GM19023 (cell line): ENCODE data around the gene BTBD9.
"Not testable (repeated sequence)": the region's sequence is repeated elsewhere in the genome, so short reads cannot be mapped to it uniquely, and the experiment has no call there.

Experiments used
- ATAC-seq: cut with Tn5 transposase; IDR thresholded peaks from one replicate; pipeline ENCODE4 v1.9.1; 2021; ENCODE audit warnings: mild to moderate bottlenecking, moderate library complexity; ENCODE audit not compliant: unreplicated experiment

Gene BTBD9

DNA sequence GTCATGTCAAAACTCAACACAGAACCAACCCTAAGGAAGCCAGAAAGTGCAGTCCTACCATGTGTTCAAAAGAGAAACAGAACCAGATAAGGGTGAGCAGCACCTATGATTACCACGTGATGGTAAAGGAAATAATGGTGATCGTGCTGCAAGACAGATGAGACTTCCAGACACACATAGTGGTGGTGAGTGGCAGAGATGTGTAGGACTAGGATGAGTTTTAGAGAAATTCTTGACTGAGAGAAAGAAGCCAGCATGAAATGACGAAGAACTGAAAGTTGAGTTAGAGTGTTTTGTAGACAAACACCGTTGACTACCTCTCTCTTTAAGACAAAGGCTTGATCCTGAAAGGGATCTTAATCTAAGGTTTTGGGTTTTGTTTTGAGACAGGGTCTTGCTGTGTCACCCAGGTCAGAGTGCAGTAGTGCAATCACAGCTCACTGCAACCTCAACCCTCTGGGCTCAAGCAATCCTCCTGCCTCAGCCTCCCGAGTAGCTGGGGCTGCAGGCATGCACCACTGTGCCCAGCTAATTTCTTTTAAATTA is 10.6 kb upstream of the BTBD9 start:
- ATAC-seq, result no peak

DNA sequence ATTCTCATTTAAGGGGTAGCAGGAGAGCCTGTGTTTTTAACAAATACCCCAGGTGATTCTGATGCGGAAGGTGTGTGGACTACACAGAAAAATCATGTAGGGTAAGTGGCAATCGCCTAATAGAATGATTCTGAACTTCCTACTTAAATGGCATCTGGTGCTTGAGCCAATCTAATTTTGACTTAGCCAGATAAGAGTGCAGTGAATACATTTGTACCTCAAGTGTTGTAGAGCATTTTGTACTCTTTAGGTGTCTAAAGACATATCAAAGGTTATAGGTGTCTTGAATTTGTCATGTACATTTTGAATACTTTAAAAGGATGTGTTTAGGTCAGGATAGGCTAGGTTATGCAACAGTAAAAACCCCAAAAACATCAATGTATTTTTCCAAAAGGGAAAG is 10.0 kb upstream of the BTBD9 start:
- ATAC-seq, result no peak

DNA sequence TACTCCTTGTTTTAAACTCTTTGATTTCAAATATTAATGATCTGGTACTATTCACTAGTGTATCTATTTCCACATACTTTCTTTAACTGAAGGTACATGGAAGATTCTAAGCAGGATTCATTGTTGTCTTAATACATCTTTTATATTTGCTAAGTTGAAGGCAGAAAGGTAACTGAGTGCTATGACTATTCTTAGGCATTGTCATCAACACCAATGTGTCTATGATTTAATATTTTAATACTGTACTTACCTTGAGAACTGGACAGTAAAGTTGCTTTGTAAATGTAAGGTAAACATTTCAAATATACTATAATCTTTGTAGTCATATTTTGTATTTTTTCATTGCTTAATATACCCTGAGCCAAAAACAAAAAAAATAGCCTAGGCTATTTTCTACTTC is 8.9 kb upstream of the BTBD9 start:
- ATAC-seq, result no peak

DNA sequence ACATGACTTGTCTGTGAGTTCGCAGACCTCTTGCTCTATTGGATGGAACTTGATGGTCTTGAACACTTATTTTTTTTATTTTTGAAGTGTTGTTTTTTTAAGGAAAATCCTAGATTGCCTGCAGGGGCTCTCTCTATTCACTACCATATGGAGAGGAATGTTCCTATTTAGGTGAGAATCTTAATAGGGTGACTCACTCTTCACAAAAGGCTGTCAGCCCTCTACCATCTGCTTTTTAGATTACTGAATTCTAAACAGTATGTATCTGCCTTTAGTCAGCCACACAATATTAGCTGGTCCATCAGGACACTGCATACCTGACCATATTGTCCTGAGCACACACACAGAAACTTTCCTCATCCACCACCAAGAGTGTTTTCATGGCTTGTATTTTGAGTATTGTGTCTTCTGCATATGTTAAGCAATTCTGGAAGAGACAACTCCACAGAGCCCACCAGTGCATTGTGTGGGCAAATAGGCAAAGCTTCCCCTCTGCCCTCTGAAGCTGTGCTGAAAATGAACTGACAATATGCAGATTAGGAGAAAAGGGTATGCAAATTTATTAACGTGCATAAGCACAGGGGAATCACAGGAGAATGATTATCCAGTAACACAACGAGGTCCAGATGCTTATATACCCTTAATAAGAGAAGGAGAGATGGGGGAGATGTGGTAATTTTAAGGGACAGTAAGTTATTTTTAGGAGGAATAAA is 6.6 kb upstream of the BTBD9 start:
- no peak for ATAC-seq

DNA sequence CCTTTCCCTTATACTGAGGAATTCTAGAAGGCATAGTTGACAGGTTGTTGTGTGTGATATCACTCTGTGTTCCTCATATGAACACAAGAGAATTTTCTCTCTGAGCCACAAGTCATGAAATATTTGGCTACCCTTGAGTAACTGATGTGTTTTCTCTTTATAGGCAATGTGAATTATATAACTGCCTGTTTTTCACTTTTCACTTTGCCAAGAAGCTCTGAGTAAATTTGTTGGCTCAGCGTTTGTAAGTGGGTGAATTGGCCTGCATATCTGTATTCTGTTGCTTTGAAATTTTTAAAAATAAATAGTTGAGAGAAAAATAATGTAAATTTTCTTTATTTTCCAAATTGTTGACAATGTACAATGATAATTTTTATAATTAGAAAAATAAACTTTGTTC is 5.2 kb upstream of the BTBD9 start:
- ATAC-seq, result no peak

DNA sequence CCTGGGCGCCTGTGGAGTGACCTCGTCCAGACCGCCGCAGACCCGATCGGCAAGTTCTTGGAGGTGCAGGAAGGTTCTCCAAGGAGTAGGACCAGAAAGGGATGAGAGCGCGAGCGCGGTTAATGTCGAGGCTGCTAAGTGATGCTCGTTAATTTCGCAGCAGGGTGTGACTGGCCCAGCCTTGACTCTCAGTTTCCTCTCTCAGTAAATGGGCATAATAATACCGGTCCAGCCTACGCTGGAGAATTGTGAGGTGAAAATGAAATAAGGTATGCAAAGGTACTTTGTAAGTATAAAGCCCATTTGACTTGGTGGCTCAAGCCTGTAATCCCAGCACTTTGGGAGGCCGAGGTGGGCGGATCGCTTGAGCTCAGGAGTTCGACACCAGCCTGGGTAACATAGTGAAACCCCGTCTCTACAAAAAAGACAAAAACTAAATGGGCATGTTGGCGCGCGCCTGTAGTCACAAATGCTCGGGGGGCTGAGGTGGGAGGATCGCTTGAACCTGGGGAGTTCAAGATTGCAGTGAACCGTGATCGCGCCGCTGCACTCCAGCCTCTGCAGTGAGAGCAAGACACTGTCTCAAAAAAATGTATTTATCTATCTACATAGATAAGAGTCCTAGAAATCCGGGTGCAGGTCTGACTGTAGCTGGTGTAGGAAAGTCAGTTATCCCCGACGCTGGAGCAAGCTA is 634 bp upstream of the BTBD9 start:
- no peak for ATAC-seq

DNA sequence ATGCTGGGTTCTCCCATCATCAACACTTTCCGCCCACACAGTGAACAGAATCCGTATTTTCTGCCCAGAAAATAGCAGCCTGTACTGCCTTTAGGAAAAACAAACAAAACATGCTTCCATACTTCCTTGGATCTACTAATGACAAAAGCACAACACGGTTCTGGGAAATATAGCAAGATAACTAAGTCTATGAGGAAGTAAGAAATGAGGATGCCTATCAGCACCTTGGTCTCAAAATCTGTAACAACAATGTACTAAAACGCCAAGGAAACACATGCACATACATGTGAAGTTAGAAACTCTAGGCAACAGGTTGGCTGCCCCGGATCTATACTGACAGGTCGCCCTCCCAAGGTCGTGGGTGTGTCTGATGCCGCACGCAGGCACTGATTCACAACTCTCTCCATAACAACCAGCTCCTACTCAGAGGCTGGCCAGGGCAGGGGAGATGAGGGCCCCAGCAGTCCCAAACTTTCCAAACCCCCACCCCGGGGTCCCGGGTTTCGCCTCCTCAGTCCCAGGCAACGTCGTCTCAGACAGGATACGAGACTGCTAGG is 710 bp downstream of the BTBD9 start:
- peak; percentile 30 for ATAC-seq

DNA sequence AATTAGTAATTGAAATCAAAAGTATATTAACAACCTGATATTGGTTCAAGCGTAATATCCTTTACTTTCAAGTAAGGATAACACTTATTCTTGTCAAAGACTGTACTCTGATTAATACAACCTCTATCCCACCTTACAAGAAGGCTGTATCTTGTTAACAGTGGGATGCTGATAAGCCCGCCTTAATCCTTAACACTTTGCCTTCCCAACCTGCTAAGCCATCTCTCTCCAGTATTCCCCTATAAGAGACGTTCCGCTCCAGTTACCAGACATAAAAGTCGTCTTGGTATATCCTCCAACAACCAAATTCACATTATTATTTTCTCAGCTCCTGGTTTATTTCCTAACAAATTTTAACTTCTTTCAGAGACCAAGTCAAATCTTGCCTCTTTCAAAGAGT is 2.0 kb downstream of the BTBD9 start:
- ATAC-seq, result no peak

DNA sequence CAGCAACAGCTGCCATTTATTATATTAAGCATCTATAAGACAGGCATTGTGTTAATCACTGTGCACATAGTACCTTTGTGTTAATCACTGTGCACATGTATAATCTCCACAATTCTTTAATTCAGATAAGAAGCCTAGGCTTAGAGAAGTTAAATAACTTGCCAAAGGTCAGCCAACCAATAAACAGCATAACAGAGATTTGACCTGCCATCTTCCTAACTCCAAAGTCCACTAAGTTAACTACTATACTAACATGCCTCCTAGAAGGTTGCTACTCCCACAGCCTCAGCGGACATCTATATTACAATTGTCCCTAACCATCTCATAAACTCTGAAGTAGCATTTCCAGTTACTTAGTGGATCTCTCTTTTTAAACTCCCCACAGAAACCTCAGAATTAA is 3.7 kb downstream of the BTBD9 start:
- ATAC-seq, result no peak

DNA sequence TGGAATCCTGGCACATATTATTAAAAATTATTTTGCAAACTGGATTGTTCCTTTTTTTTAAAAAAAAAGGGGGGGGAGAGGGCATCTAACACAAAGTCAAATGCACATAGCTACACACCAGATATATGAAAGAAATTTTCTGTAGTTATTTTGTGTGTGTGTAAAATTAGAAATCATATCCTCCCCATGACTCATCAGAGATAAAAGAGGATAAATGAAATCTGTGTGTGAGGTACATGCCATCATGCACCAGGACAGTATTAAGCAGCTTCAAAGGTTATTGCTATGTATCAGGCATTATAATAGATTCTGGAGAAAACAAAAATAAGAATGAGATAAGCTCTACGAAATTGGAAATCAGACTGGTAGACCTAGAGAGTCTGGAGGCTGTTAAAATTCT is 5.2 kb downstream of the BTBD9 start:
- ATAC-seq, result no peak

DNA sequence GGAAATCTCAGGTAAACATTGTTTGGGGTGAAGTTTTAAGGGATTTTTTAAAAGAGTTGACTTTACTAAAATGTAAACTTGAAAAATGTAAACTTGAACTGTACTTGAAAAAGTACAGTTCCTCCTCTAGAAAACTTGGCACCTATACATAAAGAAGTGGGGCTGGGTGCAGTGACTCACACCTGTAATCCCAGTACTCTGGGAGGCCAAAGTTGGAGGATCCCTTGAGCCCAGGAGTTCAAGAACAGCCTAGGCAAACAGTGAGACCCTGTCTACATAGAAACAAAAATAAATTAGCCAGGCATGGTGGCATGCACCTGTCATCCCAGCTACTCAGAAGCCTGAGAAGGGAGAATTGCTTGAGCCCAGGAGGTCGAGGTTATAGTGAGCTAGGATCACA is 7.2 kb downstream of the BTBD9 start:
- ATAC-seq, result no peak

DNA sequence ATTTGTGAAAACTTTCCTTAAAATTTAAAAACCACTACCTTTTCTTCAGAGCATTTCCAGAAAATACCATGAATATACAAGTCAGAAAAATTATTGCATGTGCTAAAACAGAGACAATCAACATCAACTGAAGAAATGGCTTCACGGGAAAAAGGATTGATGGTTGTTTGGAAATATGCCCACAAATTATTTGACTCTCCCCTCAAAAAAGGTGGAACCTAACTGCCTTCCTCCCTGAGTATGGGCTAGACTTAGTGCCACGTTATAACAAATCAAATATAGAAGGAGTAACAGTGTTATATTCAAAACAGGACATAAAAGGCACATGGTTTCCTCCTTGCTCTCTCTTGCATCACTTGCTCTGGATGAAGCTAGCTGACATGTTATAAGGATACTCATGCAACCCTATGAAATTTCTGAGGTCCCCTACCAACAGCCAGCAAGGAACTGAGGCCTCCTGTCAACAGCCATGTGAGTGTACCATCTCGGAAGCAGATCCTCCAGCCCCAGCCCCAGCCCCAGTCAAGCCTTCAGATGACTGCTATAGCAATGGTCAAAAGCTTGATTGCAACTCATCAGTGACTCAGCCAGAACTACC is 8.4 kb downstream of the BTBD9 start:
- no peak for ATAC-seq

DNA sequence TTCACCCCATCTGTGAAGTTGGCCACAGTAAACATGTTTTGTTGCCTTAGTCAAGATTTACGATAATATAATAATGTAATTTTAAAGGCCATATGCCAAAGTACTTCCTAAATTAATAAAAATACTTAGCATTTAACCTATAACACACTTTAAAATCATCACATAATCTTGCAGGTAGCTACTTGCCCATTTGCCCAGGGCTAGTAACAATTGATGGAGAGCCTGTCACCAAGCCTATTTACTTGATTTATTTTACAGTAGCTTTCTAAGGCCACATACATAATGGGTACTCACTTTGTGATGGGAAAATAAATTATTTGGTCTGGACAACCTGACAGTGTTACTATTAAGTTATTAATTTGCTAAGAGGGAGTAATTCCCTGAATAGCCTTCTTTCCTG is 14.5 kb downstream of the BTBD9 start:
- no peak for ATAC-seq

DNA sequence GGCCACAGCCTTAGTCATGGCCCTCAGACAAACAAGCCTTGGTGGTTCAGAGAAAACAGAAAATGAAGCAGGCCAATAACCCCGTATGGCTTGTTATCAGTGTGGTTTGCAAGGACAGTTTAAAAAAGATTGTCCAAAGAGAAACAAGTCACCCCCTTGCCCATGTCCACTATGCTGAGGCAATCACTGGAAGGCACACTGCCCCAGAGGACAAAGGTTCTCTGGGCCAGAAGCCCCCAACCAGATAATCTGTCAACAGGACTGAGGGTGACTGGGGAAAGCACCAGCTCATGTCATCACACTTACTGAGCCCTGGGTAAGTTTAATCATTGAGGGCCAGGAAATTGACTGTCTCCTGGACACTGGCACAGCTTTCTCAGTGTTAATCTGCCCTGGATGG is 20.4 kb downstream of the BTBD9 start:
- ATAC-seq, result not testable (repeated sequence)

DNA sequence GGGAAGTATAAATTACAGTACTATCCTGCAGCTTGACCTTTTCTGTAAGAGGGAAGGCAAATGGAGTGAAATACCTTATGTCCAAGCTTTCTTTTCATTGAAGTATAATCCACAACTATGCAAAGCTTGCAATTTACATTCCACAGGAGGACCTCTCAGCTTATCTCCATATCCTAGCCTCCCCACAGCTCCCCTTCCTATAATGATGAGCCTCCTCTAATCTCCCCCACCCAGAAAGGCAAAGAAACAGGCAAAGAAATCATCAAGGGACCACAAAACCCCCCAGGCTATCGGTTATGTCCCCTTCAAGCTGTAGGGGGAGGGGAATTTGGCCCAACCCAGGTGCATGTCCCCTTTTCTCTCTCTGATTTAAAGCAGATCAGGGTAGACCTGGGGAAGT is 21.4 kb downstream of the BTBD9 start:
- not testable (repeated sequence) for ATAC-seq

DNA sequence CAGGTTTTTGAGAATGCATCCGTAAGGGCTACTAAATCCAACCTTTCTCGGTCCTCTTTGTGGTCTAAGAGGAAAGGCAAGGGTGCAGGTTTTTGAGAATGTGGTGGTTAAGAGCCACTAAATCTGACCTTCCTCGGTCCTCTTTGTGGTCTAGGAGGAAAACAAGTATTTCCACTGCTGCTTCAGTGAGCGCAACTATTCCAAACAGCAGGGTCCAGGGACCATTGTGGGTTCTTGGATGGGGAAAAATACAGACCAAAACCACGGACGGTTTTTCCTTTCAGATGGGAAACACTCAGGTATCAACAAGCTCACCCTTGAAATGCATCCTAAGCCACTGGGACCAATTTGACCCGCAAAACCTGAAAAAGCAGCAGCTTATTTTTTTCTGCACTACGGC is 21.9 kb downstream of the BTBD9 start:
- ATAC-seq, result no peak

DNA sequence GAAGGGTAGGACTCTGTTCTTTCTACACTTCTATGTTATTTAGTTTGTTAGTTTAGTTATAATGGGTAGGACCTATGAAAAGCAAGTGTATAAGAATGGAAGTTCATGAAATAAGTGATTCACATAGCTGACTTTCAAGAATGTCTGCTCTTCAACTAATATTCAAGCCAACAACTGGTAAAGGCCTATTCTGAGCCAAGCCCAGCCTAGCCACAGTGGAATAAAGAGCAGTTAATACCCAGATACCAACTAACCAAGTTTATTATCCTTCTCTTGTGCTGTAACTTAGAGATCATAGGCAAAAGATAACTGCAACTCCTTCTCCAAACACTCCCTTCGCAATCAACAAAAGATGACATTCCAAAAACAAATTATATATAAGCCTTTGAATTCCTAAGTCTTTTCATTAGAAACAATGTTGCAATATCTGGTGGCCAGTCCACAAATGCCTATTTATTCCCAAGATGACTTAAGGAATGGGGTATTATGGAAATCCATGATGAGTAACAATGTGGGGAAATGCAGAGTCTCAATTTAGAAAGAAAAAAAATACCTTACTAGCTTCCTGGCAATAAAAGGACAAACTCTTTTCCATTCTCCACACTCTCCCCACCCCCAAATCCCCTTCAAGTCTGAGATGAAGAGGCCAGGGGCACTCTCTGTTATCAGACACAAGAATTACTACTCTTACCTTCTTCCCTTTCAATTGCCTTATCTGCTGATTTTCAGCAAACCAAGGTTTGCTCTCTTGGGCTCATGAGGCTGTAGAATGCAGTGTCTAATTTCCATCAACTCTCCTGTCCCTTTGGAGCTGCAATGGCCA is 27.4 kb downstream of the BTBD9 start:
- ATAC-seq, result no peak

DNA sequence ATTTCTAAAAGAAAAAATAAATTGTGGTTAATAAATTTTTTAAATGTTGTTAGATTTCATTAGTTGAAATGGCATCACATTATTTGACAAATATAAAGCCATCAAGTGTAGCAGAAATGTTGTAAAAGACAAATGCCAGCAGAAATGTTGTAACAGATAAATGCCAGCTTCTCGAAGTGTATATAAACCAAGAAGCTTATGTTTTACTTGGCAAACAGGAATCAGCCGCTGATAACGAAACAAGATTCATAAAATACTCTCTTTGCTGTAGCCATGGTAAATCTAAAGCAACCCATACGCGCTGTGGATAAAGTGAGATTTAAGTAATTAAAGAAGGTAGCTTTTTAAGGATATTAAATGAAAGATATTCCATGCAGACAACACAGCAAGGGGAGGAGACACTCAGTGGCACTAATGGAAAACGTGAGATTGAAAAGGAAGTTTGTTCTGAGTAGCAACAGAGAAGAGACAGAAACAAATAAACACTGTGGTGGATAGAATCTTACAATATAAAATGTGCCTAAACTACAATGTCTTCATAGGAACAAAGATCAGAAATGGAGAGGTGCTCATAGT is 29.6 kb downstream of the BTBD9 start:
- ATAC-seq, result no peak

DNA sequence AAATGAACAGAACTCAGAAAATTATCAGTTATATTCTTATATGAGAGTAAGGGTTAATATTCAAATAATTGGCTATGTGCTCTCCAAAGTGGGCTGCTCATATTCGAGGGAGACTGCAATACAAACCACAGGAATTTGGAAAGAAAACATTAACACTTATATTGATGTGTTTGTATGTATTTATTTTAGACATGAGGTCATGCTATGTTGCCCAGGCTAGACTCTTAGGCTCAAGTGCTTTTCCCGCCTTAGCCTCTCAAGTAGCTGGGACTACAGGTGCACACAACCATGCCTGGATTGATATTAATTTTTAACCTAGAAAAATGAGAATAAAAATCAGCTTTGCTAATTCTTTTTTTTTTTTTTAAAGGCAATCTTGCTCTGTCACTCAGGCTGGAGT is 35.0 kb downstream of the BTBD9 start:
- no peak for ATAC-seq

DNA sequence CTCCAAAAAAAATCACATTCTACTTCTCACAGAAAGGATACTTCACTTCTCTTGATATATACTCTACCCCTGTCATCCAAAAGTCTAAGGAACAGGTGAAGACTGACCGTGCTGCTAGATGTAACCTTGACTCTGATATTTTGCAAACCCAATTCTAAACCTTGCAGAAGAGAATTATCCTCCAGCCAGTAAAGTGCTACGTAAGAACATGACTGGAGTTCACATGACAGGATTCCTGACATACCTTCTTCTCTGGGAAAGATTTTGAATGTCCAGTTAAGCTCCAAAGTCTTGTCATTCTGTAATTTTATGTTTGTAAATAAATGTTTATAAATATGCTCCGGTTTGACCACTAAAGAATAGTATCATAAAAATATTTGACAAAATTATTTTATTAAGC is 35.8 kb downstream of the BTBD9 start:
- ATAC-seq, result no peak

DNA sequence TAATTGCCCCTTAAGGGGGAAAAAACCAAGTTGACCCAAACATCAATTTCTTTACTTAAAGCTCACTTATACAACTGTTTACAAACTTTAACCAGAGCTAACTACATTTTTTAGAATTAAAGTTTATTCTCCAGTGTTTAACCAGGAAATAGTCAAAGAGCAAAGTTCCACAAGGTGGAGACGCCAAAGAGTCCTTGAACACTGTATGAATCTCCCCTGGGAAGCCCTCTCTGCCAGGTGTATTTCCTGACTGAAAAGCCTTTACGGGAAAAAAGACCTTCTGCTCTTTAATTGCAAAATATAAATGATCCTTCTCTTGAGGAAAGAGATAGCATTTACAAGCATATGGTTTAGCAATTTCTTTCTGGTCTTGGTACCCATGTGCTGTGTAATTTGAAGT is 36.2 kb downstream of the BTBD9 start:
- no peak for ATAC-seq
